DMS79 (cell line): Measurements from ENCODE around the gene SRRM5.
"Not testable (repeated sequence)": the region's sequence is repeated elsewhere in the genome, so short reads cannot be mapped to it uniquely, and the experiment has no call there.

ENCODE experiments used
- DNase-seq: peaks from one replicate; lab custom pipeline; 2025; lab: John Stamatoyannopoulos, UW

The SRRM5 gene

GRCh38 chr19:43638214-43638994, 26.5 kb downstream of the SRRM5 start:
- no peak for DNase-seq

- DNase-seq: no peak
Measured at GRCh38 chr19:43638995-43639518, 27.2 kb downstream of the SRRM5 start.

GRCh38 chr19:43639519-43640423, 27.9 kb downstream of the SRRM5 start, which contains the start of gene CADM4:
TSS of gene CADM4 (minus strand) at chr19:43639850. CDS start at chr19:43639790, 60 bp downstream.
- no peak for DNase-seq

- no peak for DNase-seq
Measured at GRCh38 chr19:43640424-43640757, 28.5 kb downstream of the SRRM5 start.

GRCh38 chr19:43641333-43641732, 29.4 kb downstream of the SRRM5 start:
- no peak for DNase-seq

GRCh38 chr19:43642531-43642930, 30.6 kb downstream of the SRRM5 start:
- DNase-seq: no peak

GRCh38 chr19:43643326-43643725, 31.4 kb downstream of the SRRM5 start:
- no peak for DNase-seq

- no peak for DNase-seq
Measured at GRCh38 chr19:43644181-43644580, 32.3 kb downstream of the SRRM5 start.

GRCh38 chr19:43648633-43649032, 36.7 kb downstream of the SRRM5 start:
- no peak for DNase-seq

- DNase-seq: no peak
Measured at GRCh38 chr19:43649514-43649913, 37.6 kb downstream of the SRRM5 start.

GRCh38 chr19:43650276-43650675, 38.4 kb downstream of the SRRM5 start:
- DNase-seq: not testable (repeated sequence)

- DNase-seq: no peak
Measured at GRCh38 chr19:43651758-43652545, 40.1 kb downstream of the SRRM5 start.

- DNase-seq: no peak
Measured at GRCh38 chr19:43652546-43652874, 40.6 kb downstream of the SRRM5 start.

- no peak for DNase-seq
Measured at GRCh38 chr19:43656436-43656835, 44.5 kb downstream of the SRRM5 start.

GRCh38 chr19:43658001-43658400, 46.1 kb downstream of the SRRM5 start:
- no peak for DNase-seq

GRCh38 chr19:43658494-43658893, 46.6 kb downstream of the SRRM5 start:
- DNase-seq: no peak

- DNase-seq: no peak
Measured at GRCh38 chr19:43660301-43660970, 48.5 kb downstream of the SRRM5 start.

GRCh38 chr19:43660971-43661360, 49.1 kb downstream of the SRRM5 start:
- no peak for DNase-seq

GRCh38 chr19:43662487-43662886, 50.6 kb downstream of the SRRM5 start:
- DNase-seq: no peak

- no peak for DNase-seq
Measured at GRCh38 chr19:43664018-43664417, 52.1 kb downstream of the SRRM5 start.
